ENCODE data around the gene MTMR11. TPM values are rescaled to one million over a fixed set of nuclear protein-coding genes. Genes with fewer than 3 reads are reported as not detected.

Gene MTMR11
- total RNA-seq, 1 experiment from 2014 or later = 6.5 TPM

- Histone ChIP-seq H3K27me3 (replicated peaks; ENCODE audit: insufficient read depth, low read depth, low read length, poor library complexity) (no peaks in the 10 kb centered on the region), H3K27ac (ENCODE audit: low read depth, low read length, poor library complexity, severe bottlenecking) (no peak overlapping the region), H3K4me1 (ENCODE audit: insufficient read depth, low read length, poor library complexity, severe bottlenecking) (peaks cover 5% of the 10 kb centered on the region), H3K36me3 (ENCODE audit: insufficient read depth, low read length, poor library complexity, severe bottlenecking) (peaks cover 11% of the 10 kb centered on the region), H3K4me3 (ENCODE audit: low read depth, low read length, poor library complexity, severe bottlenecking) (no peak overlapping the region), H3K9me3 (ENCODE audit: low read depth, low read length, poor library complexity, severe bottlenecking) (no peaks in the 10 kb centered on the region)
- intact Hi-C loops (cut with micrococcal nuclease; ENCODE audit: unreplicated experiment) = no loop called here
- no peak for TF ChIP-seq EZH2 (IDR thresholded peaks at IDR 0.05; ENCODE audit: borderline replicate concordance, low read depth, low read length, poor library complexity, severe bottlenecking)
- no peak for TF ChIP-seq CTCF (conservative IDR thresholded peaks at IDR 0.05; ENCODE audit: low read depth, low read length)
- CTCF ChIA-PET = no interaction called here
- DNase-seq (ENCODE audit: low spot score) = no peak
- POLR2A ChIA-PET (ENCODE audit: low non-redundant PET) = no interaction called here
- BruUV-seq (replicated peaks) = no TSS peak
These were observed 32.7 kb downstream of the MTMR11 start for GRCh38 chr1:149903836-149904491.

- peak within 1 kb of the TSS; percentile 51 for H3K4me3 ChIP-seq (ENCODE audit: low read depth, low read length, poor library complexity, severe bottlenecking)
- no peaks in the 10 kb centered on the region for H3K9me3 ChIP-seq (ENCODE audit: low read depth, low read length, poor library complexity, severe bottlenecking)
- intact Hi-C loops (cut with micrococcal nuclease; ENCODE audit: unreplicated experiment) = loop anchor here (5.0 to 10.0 kb wide), 2 partner anchors 148 to 265 kb away; no protein-coding TSS in a partner anchor
- no peaks in the 10 kb centered on the region for H3K36me3 ChIP-seq (ENCODE audit: insufficient read depth, low read length, poor library complexity, severe bottlenecking)
- ChIA-PET CTCF (interaction anchor here (0.9 kb wide), 1 partner anchor 43 kb away, joined by 4 read pairs; no protein-coding TSS in a partner anchor), POLR2A (ENCODE audit: low non-redundant PET) (interaction anchor here (1.1 kb wide), 1 partner anchor 13 kb away, joined by 3 read pairs; a partner anchor contains a TSS)
- no peak for TF ChIP-seq EZH2 (IDR thresholded peaks at IDR 0.05; ENCODE audit: borderline replicate concordance, low read depth, low read length, poor library complexity, severe bottlenecking)
- no peak for TF ChIP-seq CTCF (conservative IDR thresholded peaks at IDR 0.05; ENCODE audit: low read depth, low read length)
- peak; percentile 97 for DNase-seq (ENCODE audit: low spot score)
- TSS peak; percentile 55 for BruUV-seq (replicated peaks)
- H3K4me1 ChIP-seq (ENCODE audit: insufficient read depth, low read length, poor library complexity, severe bottlenecking) = peaks cover 5% of the 10 kb centered on the region
- H3K27me3 ChIP-seq (replicated peaks; ENCODE audit: insufficient read depth, low read depth, low read length, poor library complexity) = no peaks in the 10 kb centered on the region
- peak within 1 kb of the TSS; percentile 75 for H3K27ac ChIP-seq (ENCODE audit: low read depth, low read length, poor library complexity, severe bottlenecking)
These were observed 37.0 kb downstream of the MTMR11 start, which contains the start of gene BOLA1 for GRCh38 chr1:149899460-149900284. Gene BOLA1, plus strand, starts transcription at chr1:149899568. Its CDS starts 492 bp downstream, at chr1:149900060.

- ChIA-PET POLR2A (ENCODE audit: low non-redundant PET) (no interaction called here), CTCF (interaction anchor here (0.6 kb wide), 1 partner anchor 290 kb away, joined by 3 read pairs; no protein-coding TSS in a partner anchor)
- no peaks in the 10 kb centered on the region for H3K27me3 ChIP-seq (replicated peaks; ENCODE audit: insufficient read depth, low read depth, low read length, poor library complexity)
- no peak overlapping the region for H3K27ac ChIP-seq (ENCODE audit: low read depth, low read length, poor library complexity, severe bottlenecking)
- no peaks in the 10 kb centered on the region for H3K9me3 ChIP-seq (ENCODE audit: low read depth, low read length, poor library complexity, severe bottlenecking)
- H3K4me3 ChIP-seq (ENCODE audit: low read depth, low read length, poor library complexity, severe bottlenecking) = no peak overlapping the region
- TF ChIP-seq CTCF (conservative IDR thresholded peaks at IDR 0.05; ENCODE audit: low read depth, low read length) = no peak
- TF ChIP-seq EZH2 (IDR thresholded peaks at IDR 0.05; ENCODE audit: borderline replicate concordance, low read depth, low read length, poor library complexity, severe bottlenecking) = no peak
- intact Hi-C loops (cut with micrococcal nuclease; ENCODE audit: unreplicated experiment) = loop anchor here (5.0 to 10.0 kb wide), 2 partner anchors 151 to 268 kb away; no protein-coding TSS in a partner anchor
- no peaks in the 10 kb centered on the region for H3K36me3 ChIP-seq (ENCODE audit: insufficient read depth, low read length, poor library complexity, severe bottlenecking)
- no TSS peak for BruUV-seq (replicated peaks)
- peaks cover 5% of the 10 kb centered on the region for H3K4me1 ChIP-seq (ENCODE audit: insufficient read depth, low read length, poor library complexity, severe bottlenecking)
- no peak for DNase-seq (ENCODE audit: low spot score)
These were observed 40.1 kb downstream of the MTMR11 start for GRCh38 chr1:149896575-149896974.
